ENCODE data around the gene PM20D1.
"Not testable (repeated sequence)": the region's sequence is repeated elsewhere in the genome, so short reads cannot be mapped to it uniquely, and the experiment has no call there.

GRCh38 chr1:205889706-205890105 lies 39.8 kb upstream of the PM20D1 start:
- TF ChIP-seq CTCF, EP300 (IDR thresholded peaks at IDR 0.05): not testable (repeated sequence)
